KG1 (cell line): ENCODE results near the gene SAMD10.
"Not testable (repeated sequence)": the region's sequence is repeated elsewhere in the genome, so short reads cannot be mapped to it uniquely, and the experiment has no call there.

Experiments
- DNase-seq: peaks from one replicate; lab custom pipeline; 2025; lab: John Stamatoyannopoulos, UW

The SAMD10 gene

GRCh38 chr20:63968928-63969760, 10.3 kb downstream of the SAMD10 start:
- no peak for DNase-seq

DNA sequence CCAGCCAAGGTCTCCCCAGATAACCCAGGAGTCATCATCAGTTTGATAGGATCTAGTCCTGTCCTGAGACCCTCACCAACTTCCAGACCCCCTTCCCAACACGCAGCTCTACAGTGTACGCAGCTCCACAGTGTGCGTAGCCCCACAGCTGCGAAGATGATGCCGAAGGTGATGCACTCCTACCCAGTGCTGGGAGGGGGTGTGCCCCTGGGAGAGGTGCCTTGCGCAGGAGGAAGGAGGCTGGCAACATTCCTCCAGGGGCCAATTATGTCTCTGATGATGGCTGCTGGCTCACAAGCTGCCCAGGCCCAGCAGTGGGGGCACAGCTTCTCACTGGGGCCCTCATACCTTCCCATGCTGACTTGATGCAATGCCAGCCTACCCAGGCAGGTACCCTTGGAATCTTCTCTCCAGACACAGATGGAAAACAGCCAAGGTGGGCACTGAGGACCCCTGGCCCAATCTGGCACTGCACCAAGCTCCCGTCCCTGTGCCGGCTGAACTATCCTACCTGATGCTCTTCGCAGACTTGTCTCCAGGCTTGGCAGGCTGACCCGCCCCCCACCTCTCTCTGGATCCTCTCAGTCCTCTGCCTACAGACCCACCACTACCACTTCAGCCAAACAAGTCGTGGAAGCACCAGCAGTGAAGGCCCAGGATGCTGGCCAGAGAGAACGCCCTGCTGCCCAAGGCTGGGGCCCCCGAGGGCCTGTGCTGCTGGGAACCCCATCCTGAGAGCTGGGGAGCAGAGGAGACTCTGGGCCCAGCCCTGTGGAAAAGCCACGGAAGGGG, 11.1 kb downstream of the SAMD10 start:
- no peak for DNase-seq

- DNase-seq = no peak
Measured at GRCh38 chr20:63967330-63968135, 11.9 kb downstream of the SAMD10 start.

GRCh38 chr20:63966944-63967322, 12.5 kb downstream of the SAMD10 start:
- no peak for DNase-seq

DNA sequence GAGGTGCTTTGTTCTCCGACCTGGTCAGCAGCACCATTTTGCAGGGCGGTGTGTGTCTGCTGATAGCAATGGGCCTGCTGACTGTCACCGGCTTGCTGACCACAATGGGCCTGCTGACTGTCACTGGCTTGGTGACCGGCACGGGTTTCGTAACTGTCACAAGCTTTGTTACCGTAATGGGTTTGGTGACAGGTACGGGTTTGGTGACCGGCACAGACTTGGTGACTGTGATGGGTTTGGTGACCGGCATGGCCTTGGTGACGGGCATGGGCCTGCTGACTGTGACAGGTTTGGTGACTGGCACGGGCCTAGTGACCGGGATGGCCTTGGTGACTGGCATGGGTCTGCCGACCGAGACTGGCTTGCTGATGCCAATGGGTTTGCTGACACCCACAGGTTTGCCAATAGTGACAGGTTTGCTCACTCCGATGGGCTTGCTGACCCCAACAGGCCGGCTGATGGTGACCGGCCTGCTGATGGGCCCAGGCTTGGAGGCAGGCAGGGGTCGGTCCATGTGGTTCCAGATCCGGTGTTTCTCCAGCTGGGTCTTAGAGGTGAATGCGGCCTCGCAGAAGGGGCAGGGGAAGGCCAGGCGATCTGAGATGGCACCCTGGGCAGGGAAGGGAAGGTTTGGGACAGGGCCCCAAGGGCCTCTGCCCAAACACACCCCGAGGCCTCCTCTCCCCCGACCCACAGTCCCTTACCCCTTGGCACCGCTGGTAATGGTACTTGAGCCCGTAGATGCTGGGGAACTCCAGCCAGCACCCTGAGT, 13.1 kb downstream of the SAMD10 start:
- no peak for DNase-seq

DNA sequence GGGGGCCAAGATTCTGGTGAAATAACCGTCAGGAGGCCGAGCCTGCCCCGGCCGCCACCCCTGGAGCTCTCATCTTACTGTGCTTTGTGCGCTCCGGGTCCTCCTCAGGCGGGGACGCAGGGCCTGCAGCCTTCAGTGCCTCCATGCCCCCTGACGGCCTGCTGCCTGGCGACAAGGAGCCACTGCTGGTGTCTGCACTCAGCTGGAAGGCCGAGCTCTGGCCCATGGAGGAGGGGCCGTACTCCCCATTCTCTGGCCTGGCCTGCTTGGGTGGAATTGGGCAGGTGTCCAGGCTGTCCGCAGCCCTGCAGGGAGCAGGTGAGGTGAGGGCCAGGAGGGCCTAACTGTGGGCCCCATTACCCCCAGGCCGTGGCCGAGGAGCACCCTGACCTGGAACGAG, 15.0 kb downstream of the SAMD10 start:
- no peak for DNase-seq

DNA sequence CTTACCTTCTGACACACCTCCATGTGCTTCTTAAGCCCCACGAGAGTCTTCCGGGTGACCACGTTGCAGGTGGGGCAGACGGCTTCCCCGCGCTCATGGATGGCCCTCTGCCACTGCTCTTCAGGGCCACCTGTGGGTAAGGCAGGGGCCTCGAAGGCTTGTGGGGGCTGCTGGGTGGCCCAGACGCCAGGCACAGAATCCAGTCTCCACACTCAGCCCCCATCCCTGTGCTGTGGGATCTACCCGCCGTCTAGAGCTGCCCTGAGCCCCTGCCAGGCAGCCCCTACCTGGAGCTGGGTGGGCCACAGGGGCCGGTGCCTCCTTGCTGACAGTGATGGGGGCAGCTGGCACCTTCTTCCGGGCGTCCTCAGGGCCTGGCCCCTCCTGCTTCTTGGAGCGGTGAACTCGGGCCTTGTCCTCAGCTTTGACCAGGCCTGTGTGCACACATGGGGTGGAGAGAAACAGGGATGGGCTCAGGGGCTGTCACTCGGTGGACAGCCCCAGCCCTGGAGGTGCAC, 15.6 kb downstream of the SAMD10 start:
- no peak for DNase-seq

DNA sequence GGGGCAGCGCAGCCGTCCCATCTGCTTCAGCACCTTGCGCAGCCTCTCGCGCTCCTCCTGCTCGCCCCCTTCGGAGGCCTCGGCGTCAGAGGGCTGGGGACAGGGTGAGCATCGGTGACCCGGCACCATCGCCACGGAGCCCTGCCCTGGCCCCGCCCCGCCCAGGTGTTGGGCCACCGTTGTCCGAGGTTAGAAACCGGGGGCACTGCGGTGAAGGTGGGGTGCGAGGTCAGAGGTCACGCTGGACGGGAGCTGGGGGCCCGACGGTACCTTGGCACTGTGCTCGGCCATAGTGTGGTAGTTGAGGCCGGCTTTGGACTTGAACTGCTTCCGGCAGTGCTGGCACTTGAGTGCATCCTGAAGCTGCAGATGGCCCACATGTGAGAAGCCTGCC, 16.1 kb downstream of the SAMD10 start:
- no peak for DNase-seq

GRCh38 chr20:63962426-63963347, 16.8 kb downstream of the SAMD10 start:
- DNase-seq = no peak

DNA sequence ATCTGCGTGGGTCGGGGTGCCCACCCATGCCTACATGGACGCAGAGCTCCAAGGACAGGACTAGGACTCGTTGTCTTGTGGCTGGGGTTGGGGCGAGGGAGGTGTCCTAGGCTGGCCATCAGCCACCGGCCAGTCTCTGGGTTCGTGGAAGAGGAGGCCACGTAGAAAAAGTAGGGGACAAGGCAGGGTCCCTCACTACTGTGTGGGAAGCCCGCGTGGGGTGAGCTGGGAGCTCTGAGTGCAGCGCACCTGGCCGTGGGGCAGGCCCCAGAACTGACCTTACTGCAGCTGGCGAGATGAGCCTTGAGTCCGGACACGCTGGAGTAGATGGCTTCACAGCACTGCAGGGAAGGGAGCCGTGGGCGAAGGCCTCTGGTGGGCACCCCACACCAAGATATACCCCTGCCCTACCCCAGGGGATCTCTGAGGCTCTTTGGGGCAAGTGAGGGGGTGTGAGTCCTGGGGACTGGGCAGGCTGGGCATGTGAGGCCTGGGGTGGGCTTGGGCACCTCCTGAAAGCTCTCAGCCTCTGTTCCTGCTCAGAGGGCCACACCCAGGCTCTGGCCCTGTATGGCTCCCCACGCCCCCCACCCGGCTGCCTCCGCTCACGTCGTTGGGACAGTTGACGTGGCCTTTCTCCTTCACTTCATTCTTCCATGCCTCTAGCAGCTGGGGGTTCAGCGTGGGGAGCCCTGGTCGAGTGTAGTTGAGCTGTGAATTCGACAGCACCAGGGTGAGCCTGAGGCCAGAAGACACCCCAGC, 17.6 kb downstream of the SAMD10 start:
- DNase-seq = no peak

DNA sequence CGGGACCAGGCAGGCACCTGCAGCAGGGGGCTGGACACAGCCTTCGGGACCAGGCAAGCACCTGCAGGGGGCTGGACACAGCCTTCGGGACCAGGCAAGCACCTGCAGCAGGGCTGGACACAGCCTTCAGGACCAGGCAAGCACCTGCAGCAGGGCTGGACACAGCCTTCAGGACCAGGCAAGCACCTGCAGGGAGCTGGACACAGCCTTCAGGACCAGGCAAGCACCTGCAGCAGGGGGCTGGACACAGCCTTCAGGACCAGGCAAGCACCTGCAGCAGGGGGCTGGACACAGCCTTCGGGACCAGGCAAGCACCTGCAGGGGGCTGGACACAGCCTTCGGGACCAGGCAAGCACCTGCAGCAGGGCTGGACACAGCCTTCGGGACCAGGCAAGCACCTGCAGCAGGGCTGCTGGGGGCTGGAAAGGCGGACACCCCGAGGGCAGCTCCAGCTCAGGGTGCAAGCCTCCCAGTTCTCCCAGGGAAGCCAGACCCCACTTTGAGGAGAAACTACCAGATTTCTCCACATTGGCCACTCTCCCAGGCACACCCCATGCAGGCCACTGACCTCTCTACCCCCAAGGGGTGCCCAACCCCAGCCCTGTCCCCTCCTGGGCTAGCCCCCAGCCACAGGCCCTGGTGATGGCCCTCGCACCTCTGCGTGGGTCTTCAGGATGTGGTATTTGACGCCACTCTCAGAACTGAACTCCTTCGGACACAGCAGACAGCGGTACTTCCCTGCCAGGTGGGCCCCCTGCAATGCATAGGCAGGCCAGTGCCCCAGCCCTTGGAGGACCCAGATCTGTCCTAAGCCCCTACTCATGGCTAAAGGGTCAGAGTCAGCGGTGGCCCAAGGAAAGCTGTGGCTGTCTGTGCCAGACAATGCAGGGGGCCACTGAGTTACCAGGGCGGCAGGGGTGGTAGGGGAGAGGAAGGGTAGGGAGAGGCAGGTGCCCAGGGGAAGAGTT, 18.5 kb downstream of the SAMD10 start:
- DNase-seq = not testable (repeated sequence)

DNA sequence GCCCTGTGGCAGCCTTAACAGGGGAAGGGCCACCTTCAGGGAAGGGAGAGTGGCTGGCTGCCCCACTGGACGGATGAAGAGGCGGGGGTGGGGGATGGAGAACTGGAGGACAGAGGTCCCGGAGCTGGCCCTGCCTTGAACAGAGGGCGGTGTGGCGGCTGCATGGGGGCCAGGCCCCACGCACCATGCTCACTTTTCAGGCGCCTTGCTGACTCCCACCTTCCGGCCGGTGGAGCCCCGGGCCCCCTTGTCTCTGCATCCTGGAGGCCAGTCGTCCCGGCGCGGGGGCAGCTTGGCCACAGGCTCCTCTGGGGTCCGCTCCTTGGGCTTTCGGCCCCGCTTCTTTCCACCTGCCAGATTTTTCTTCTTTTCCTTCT, 19.8 kb downstream of the SAMD10 start:
- DNase-seq = no peak

DNA sequence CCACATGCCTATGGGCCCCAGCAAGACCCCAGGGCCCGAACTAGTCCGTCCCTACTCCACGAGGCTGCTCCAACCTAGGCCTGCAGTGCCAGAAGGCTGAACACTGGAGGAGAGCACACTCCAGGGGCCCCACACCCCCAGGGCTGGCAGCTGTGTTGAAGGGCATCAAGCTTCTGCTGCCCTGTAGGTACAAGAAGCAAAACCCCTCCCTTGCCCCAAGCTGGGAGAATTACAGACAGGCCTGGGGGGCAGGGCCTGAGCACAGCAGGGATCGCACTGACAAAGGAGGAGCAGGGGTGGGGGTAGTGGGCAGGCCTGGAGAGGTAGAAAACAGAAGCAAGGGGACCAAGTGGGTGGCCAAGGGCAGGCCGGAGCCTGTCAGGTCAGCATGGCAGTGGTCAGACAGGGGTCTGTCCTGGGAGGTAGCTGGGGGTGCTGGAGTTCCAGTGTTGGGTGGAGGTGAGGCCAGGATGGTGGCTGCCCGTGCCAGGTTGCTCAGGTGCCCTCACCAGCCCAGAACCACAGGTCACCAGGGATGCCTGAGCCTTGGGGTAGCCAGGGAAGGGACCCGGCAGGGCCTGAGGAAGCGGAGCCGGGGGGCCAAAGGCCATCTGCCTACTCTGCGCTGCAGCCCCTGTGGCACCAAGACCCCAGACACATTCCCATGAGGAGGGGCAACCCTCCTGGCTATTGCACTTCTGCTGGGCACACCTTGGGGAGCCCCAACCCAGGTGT, 20.3 kb downstream of the SAMD10 start:
- no peak for DNase-seq

DNA sequence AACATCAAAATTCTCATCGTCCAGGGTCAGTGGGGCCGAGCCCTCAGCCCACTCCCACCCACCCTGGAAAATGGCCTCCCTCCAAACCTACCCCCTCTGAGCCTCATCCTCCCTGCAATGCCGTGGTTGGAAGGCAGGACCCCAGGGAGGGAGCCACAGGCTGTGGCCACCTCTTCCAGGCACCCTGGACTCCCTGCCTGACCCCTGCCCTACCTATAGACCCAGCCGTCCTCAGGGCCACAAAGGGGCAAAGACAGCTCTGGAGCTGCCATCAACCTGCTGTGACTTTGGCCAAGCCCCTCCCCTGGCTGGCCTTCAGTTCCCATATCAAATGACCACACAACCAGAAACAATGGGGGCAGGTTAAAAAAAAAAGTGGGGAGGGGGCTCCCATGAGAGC, 21.0 kb downstream of the SAMD10 start:
- no peak for DNase-seq

DNA sequence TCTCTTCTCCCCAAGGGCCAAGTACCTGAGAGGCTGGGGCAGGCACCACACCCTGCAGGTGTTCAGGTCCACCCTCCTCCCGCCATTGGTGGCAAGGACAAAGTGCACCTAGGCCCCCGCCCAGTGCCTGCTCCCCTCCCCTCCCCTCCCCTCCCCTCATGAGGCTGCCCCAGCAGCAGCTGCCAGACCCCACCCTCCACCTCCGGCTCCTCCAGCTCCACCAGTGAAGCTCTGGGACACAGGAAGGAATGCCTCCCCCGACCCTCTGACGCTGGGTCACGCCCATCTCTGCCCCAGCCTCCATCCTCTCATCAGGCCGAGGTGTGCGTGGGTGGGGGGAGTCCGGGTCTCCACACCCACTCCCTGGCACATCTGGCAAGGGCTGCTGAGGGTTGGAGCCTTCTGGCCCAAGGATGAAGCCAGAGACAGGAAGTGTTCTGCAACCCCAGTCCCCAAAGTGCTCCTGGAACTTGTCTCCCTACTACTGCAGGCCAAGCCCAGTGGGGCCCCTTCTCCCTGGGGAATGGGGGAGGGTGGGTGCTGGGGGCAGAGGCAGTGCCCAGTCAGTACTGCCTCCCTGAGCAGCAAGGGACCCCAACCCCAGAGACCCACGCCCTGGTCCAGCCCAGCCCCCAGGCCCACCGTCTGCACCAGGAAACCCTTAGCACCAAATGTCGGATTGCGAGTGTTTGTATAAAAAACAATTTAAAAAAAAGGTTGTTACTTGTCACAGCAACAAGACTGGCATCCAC, 21.6 kb downstream of the SAMD10 start:
- no peak for DNase-seq

GRCh38 chr20:63957004-63957689, 22.3 kb downstream of the SAMD10 start:
- DNase-seq = peak; percentile 35

GRCh38 chr20:63956664-63957003, 22.8 kb downstream of the SAMD10 start:
- DNase-seq = no peak
